A673 (cell line): Measurements from ENCODE around the gene NECTIN3. TPM values are rescaled to one million over a fixed set of nuclear protein-coding genes. Genes with fewer than 3 reads are reported as not detected.

Experiments
- BruUV-seq: library from RNA; stranded (reverse); fragments of 400-500 nt; replicated peaks from 2 replicates; lab custom pipeline; 2021; lab: Mats Ljungman, UMichigan
- CTCF ChIA-PET: fragments of 300-600 bp; sonication (Branson Sonifier 250); formaldehyde crosslinking; loops from one replicate; lab custom pipeline; 2022; ENCODE audit warnings: antibody characterized with exemption; lab: Charles Lee
- POLR2A ChIA-PET: fragments of 300-600 bp; sonication (Branson Sonifier 250); formaldehyde crosslinking; loops from one replicate; lab custom pipeline; 2022; ENCODE audit warnings: antibody characterized with exemption; ENCODE audit not compliant: low non-redundant PET; lab: Charles Lee
- DNase-seq: peaks from one replicate; pipeline ENCODE4 v3.0.0-alpha.2; 2015; ENCODE audit warnings: low spot score
- H3K27ac ChIP-seq: fragments of 200-600 bp; sonication (generic); 2 replicates; pipeline ENCODE4 v1.5.1; 2016; ENCODE audit warnings: mixed run types, low read depth, mild to moderate bottlenecking, mixed read lengths, antibody characterized with exemption, low read length; ENCODE audit not compliant: poor library complexity, severe bottlenecking
- H3K27me3 ChIP-seq: fragments of 200-600 bp; sonication (generic); replicated peaks from 2 replicates; pipeline ENCODE4 v1.6.1; 2017; ENCODE audit warnings: mixed run types, low read depth, mild to moderate bottlenecking, mixed read lengths, antibody characterized with exemption, low read length; ENCODE audit not compliant: insufficient read depth, poor library complexity
- H3K36me3 ChIP-seq: fragments of 200-600 bp; sonication (generic); 2 replicates; pipeline ENCODE4 v1.6.1; 2016; ENCODE audit warnings: mixed run types, mild to moderate bottlenecking, mixed read lengths, antibody characterized with exemption, low read length; ENCODE audit not compliant: insufficient read depth, poor library complexity, severe bottlenecking
- H3K4me1 ChIP-seq: fragments of 200-600 bp; sonication (generic); 2 replicates; pipeline ENCODE4 v1.6.1; 2017; ENCODE audit warnings: mixed run types, mild to moderate bottlenecking, mixed read lengths, antibody characterized with exemption, low read length; ENCODE audit not compliant: insufficient read depth, poor library complexity, severe bottlenecking
- H3K4me3 ChIP-seq: fragments of 200-600 bp; sonication (generic); 2 replicates; pipeline ENCODE4 v1.5.1; 2016; ENCODE audit warnings: low read depth, mixed run types, mild to moderate bottlenecking, mixed read lengths, low read length; ENCODE audit not compliant: poor library complexity, severe bottlenecking
- H3K9me3 ChIP-seq: fragments of 200-600 bp; sonication (generic); 2 replicates; pipeline ENCODE4 v1.6.1; 2016; ENCODE audit warnings: mixed run types, low read depth, mild to moderate bottlenecking, mixed read lengths, antibody characterized with exemption, low read length; ENCODE audit not compliant: poor library complexity, severe bottlenecking
- CTCF ChIP-seq: fragments of 300-800, 200-600 bp; sonication (generic); conservative IDR thresholded peaks from 2 replicates; pipeline ENCODE4 v1.5.1; 2017; ENCODE audit warnings: low read depth, mild to moderate bottlenecking, antibody characterized with exemption, low read length, moderate library complexity, mixed read lengths
- EZH2 ChIP-seq: fragments of 200-600 bp; sonication (generic); IDR thresholded peaks from 2 replicates; pipeline ENCODE4 v1.6.1; 2017; ENCODE audit warnings: borderline replicate concordance, low read depth, mild to moderate bottlenecking, mixed read lengths, antibody characterized with exemption, low read length; ENCODE audit not compliant: poor library complexity, severe bottlenecking
- intact Hi-C: fragments of 100-400 bp; cut with micrococcal nuclease; formaldehyde crosslinking; loops from one replicate; pipeline ENCODE4 v1.10.0; 2022; ENCODE audit not compliant: unreplicated experiment
- total RNA-seq: library from RNA; stranded (reverse); gene quantifications from 2 replicates; pipeline ENCODE4 v1.2.3, GENCODE V29; 2021

NECTIN3 gene
- total RNA-seq, 1 experiment from 2014 or later = 9.4 TPM

GRCh38 chr3:111165411-111165810 lies 93.8 kb downstream of the NECTIN3 start:
- TF ChIP-seq EZH2 (no peak), CTCF (no peak)
- POLR2A ChIA-PET = no interaction called here
- no peak for DNase-seq
- CTCF ChIA-PET = no interaction called here
- Histone ChIP-seq H3K4me1 (no peaks in the 10 kb centered on the region), H3K9me3 (no peaks in the 10 kb centered on the region), H3K27me3 (no peaks in the 10 kb centered on the region), H3K27ac (no peak overlapping the region), H3K4me3 (no peak overlapping the region), H3K36me3 (no peaks in the 10 kb centered on the region)
- intact Hi-C loops = no loop called here
- BruUV-seq = no TSS peak

GRCh38 chr3:111173328-111173900 lies 101.8 kb downstream of the NECTIN3 start:
- no peak overlapping the region for H3K27ac ChIP-seq
- ChIA-PET POLR2A (no interaction called here), CTCF (no interaction called here)
- no peaks in the 10 kb centered on the region for H3K4me1 ChIP-seq
- intact Hi-C loops = no loop called here
- no peak for TF ChIP-seq CTCF
- TF ChIP-seq EZH2 = no peak
- no TSS peak for BruUV-seq
- no peak for DNase-seq
- H3K36me3 ChIP-seq = no peaks in the 10 kb centered on the region
- no peak overlapping the region for H3K4me3 ChIP-seq
- H3K9me3 ChIP-seq = no peaks in the 10 kb centered on the region
- H3K27me3 ChIP-seq = no peaks in the 10 kb centered on the region

- H3K9me3 ChIP-seq = no peaks in the 10 kb centered on the region
- BruUV-seq = no TSS peak
- no peak for DNase-seq
- POLR2A ChIA-PET = no interaction called here
- TF ChIP-seq CTCF (no peak), EZH2 (no peak)
- no peaks in the 10 kb centered on the region for H3K27me3 ChIP-seq
- H3K27ac ChIP-seq = no peak overlapping the region
- H3K4me3 ChIP-seq = no peak overlapping the region
- intact Hi-C loops = no loop called here
- H3K4me1 ChIP-seq = no peaks in the 10 kb centered on the region
- CTCF ChIA-PET = no interaction called here
- no peaks in the 10 kb centered on the region for H3K36me3 ChIP-seq
Observed at GRCh38 chr3:111173906-111174305, 102.3 kb downstream of the NECTIN3 start.
